ENCODE measurements around the gene STX16. TPM values are rescaled to one million over a fixed set of nuclear protein-coding genes. Genes with fewer than 3 reads are reported as not detected.

STX16 gene
- total RNA-seq, 1 experiment from 2014 or later: 93.3 TPM

GRCh38 chr20:58666702-58667101, 15.6 kb downstream of the STX16 start:
- Mint-ChIP-seq H3K36me3 (ENCODE audit: insufficient read depth, unreplicated experiment) (peaks cover 56% of the 10 kb centered on the region), H3K9me3 (ENCODE audit: unreplicated experiment) (no peaks in the 10 kb centered on the region), H3K4me3 (ENCODE audit: unreplicated experiment) (no peak overlapping the region), H3K27me3 (ENCODE audit: insufficient read depth, unreplicated experiment) (no peaks in the 10 kb centered on the region), H3K27ac (ENCODE audit: low read depth, unreplicated experiment) (no peak overlapping the region), H3K4me1 (ENCODE audit: insufficient read depth, unreplicated experiment) (no peaks in the 10 kb centered on the region)
- BruUV-seq (replicated peaks): no TSS peak
- no peak for TF ChIP-seq CTCF (IDR thresholded peaks at IDR 0.05; ENCODE audit: unreplicated experiment)
- ChIA-PET CTCF (interaction anchor here (0.6 to 1.7 kb wide), 6 partner anchors 8 to 535 kb away, joined by 3 to 8 read pairs (median 4); partner anchors contain the start of gene STX16), POLR2A (interaction anchor here (0.5 to 2.3 kb wide), 5 partner anchors 8 to 981 kb away, joined by 3 to 14 read pairs (median 3); partner anchors contain the start of gene STX16)
- no peak for DNase-seq (ENCODE audit: unreplicated experiment)
- intact Hi-C loops (cut with micrococcal nuclease): no loop called here

GRCh38 chr20:58667975-58668374, 16.9 kb downstream of the STX16 start:
- no peak for DNase-seq (ENCODE audit: unreplicated experiment)
- ChIA-PET POLR2A (interaction anchor here (0.6 to 2.3 kb wide), 4 partner anchors 9 to 423 kb away, joined by 3 to 14 read pairs (median 4); partner anchors contain the start of gene STX16), CTCF (interaction anchor here (0.6 to 1.7 kb wide), 3 partner anchors 9 to 73 kb away, joined by 3 to 8 read pairs (median 3); partner anchors contain the start of gene STX16)
- Mint-ChIP-seq H3K27ac (ENCODE audit: low read depth, unreplicated experiment) (no peak overlapping the region), H3K27me3 (ENCODE audit: insufficient read depth, unreplicated experiment) (no peaks in the 10 kb centered on the region), H3K4me1 (ENCODE audit: insufficient read depth, unreplicated experiment) (no peaks in the 10 kb centered on the region), H3K9me3 (ENCODE audit: unreplicated experiment) (no peaks in the 10 kb centered on the region), H3K4me3 (ENCODE audit: unreplicated experiment) (no peak overlapping the region), H3K36me3 (ENCODE audit: insufficient read depth, unreplicated experiment) (peaks cover 61% of the 10 kb centered on the region)
- intact Hi-C loops (cut with micrococcal nuclease): no loop called here
- no TSS peak for BruUV-seq (replicated peaks)
- TF ChIP-seq CTCF (IDR thresholded peaks at IDR 0.05; ENCODE audit: unreplicated experiment): no peak

- Mint-ChIP-seq H3K36me3 (ENCODE audit: insufficient read depth, unreplicated experiment) (peaks cover 61% of the 10 kb centered on the region), H3K9me3 (ENCODE audit: unreplicated experiment) (no peaks in the 10 kb centered on the region), H3K27ac (ENCODE audit: low read depth, unreplicated experiment) (no peak overlapping the region), H3K27me3 (ENCODE audit: insufficient read depth, unreplicated experiment) (no peaks in the 10 kb centered on the region), H3K4me1 (ENCODE audit: insufficient read depth, unreplicated experiment) (no peaks in the 10 kb centered on the region), H3K4me3 (ENCODE audit: unreplicated experiment) (no peak overlapping the region)
- ChIA-PET POLR2A (interaction anchor here (1.3 to 1.9 kb wide), 3 partner anchors 9 to 17 kb away, joined by 3 to 8 read pairs (median 4); partner anchors contain the start of gene STX16), CTCF (interaction anchor here (0.5 to 1.7 kb wide), 3 partner anchors 18 to 366 kb away, joined by 3 to 5 read pairs (median 3); partner anchors contain the start of gene STX16)
- DNase-seq (ENCODE audit: unreplicated experiment): no peak
- intact Hi-C loops (cut with micrococcal nuclease): no loop called here
- no TSS peak for BruUV-seq (replicated peaks)
- TF ChIP-seq CTCF (IDR thresholded peaks at IDR 0.05; ENCODE audit: unreplicated experiment): no peak
These were observed 17.8 kb downstream of the STX16 start for GRCh38 chr20:58668901-58669286.

GRCh38 chr20:58669287-58670006, 18.4 kb downstream of the STX16 start:
- CTCF ChIA-PET: interaction anchor here (0.5 to 1.7 kb wide), 3 partner anchors 18 to 399 kb away, joined by 3 to 5 read pairs (median 3); partner anchors contain the start of gene STX16
- Mint-ChIP-seq H3K9me3 (ENCODE audit: unreplicated experiment) (no peaks in the 10 kb centered on the region), H3K27me3 (ENCODE audit: insufficient read depth, unreplicated experiment) (no peaks in the 10 kb centered on the region), H3K4me3 (ENCODE audit: unreplicated experiment) (no peak overlapping the region), H3K36me3 (ENCODE audit: insufficient read depth, unreplicated experiment) (peaks cover 63% of the 10 kb centered on the region), H3K27ac (ENCODE audit: low read depth, unreplicated experiment) (no peak overlapping the region), H3K4me1 (ENCODE audit: insufficient read depth, unreplicated experiment) (no peaks in the 10 kb centered on the region)
- no TSS peak for BruUV-seq (replicated peaks)
- POLR2A ChIA-PET: interaction anchor here (1.3 to 1.9 kb wide), 4 partner anchors 10 to 18 kb away, joined by 3 to 8 read pairs (median 4); partner anchors contain the start of gene STX16
- intact Hi-C loops (cut with micrococcal nuclease): no loop called here
- TF ChIP-seq CTCF (IDR thresholded peaks at IDR 0.05; ENCODE audit: unreplicated experiment): no peak
- DNase-seq (ENCODE audit: unreplicated experiment): no peak

All from MCF 10A (cell line).